Measurements from ENCODE around the gene FMN1.
A peak's percentile ranks its signal among the peaks of the same experiment; 100 is the strongest.
"Not testable (repeated sequence)": the region's sequence is repeated elsewhere in the genome, so short reads cannot be mapped to it uniquely, and the experiment has no call there.

Gene FMN1

DNA sequence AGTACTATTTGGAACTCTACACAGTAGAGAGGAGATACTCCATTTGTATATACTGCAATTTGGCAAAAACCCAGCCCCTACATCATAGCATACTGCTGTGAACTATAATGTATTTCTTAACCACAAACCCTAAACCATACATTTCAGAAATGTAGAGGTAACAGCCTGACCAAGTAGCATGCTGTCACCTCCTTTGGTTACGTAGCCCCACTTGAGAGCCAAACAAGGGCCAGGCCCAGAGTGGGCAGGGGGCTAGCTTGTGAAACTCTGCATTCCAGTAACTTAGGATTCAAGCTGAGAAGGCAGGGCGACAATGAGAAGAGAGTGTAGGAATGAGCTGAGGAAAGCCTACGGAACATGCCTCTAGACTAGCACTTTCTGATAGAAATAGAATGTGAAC is 340.9 kb downstream of the FMN1 start:
- no peaks in the 10 kb centered on the region for H3K36me3 ChIP-seq
- TF ChIP-seq, protein P1, sequence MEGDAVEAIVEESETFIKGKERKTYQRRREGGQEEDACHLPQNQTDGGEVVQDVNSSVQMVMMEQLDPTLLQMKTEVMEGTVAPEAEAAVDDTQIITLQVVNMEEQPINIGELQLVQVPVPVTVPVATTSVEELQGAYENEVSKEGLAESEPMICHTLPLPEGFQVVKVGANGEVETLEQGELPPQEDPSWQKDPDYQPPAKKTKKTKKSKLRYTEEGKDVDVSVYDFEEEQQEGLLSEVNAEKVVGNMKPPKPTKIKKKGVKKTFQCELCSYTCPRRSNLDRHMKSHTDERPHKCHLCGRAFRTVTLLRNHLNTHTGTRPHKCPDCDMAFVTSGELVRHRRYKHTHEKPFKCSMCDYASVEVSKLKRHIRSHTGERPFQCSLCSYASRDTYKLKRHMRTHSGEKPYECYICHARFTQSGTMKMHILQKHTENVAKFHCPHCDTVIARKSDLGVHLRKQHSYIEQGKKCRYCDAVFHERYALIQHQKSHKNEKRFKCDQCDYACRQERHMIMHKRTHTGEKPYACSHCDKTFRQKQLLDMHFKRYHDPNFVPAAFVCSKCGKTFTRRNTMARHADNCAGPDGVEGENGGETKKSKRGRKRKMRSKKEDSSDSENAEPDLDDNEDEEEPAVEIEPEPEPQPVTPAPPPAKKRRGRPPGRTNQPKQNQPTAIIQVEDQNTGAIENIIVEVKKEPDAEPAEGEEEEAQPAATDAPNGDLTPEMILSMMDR (IDR thresholded peaks at IDR 0.05): no peak
- H3K9me3 ChIP-seq: no peaks in the 10 kb centered on the region
- H3K27ac ChIP-seq: no peak overlapping the region
- H3K4me1 ChIP-seq: peaks cover 0 to 15% (median 10%) of the 10 kb centered on the region in 4 donors
- intact Hi-C loops (cut with DNase I; ENCODE audit: low total_unique reads): no loop called here
- no peak overlapping the region for H3K4me3 ChIP-seq
- H3K27me3 ChIP-seq: no peaks in the 10 kb centered on the region
- no peak for DNase-seq

DNA sequence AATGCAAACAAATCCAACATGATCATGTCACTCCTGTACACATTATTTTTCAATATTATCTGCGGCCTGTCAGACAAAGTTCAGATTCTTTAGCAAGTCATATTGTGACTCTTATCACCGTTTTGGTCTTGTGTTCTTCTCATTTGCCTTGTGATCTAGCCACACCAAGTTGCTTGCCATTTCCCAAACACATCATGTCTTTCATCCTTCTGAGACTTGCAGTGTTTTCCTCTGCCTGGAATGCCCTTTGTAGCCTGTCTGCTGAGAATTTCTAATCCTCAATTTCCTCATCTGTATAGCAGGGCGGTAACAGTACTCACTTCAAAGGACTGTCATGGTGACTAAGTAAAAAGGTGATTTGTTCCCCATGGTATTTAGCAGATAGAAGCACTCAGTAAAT is 341.7 kb downstream of the FMN1 start:
- intact Hi-C loops (cut with DNase I; ENCODE audit: low total_unique reads): no loop called here
- Histone ChIP-seq H3K27ac (no peak overlapping the region), H3K9me3 (no peaks in the 10 kb centered on the region), H3K36me3 (no peaks in the 10 kb centered on the region), H3K4me3 (no peak overlapping the region), H3K27me3 (no peaks in the 10 kb centered on the region), H3K4me1 (peaks cover 0 to 15% (median 10%) of the 10 kb centered on the region in 4 donors)
- TF ChIP-seq, protein P1 (IDR thresholded peaks at IDR 0.05): no peak
- no peak for DNase-seq

DNA sequence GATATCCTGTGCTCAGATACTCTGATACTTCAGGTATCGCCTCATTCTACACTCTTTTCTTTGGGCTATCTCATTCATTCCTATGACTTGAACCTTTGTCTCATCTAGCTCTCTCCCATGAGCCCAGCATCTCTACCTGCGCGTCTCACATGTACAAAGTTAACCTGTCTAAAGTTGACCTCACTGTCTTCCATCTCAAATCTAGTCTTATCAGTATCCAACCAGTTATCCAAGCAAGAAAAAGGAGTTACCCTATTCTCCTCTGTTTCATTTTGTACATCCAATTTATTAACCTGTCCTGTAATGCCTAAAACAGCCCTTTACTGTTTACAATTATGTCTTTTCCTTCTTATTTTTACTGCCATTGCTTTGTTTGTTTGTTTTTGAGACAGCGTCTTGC is 342.5 kb downstream of the FMN1 start:
- H3K36me3 ChIP-seq: no peaks in the 10 kb centered on the region
- intact Hi-C loops (cut with DNase I; ENCODE audit: low total_unique reads): no loop called here
- no peak for DNase-seq
- no peak overlapping the region for H3K27ac ChIP-seq
- no peak overlapping the region for H3K4me3 ChIP-seq
- TF ChIP-seq, protein P1 (IDR thresholded peaks at IDR 0.05): no peak
- H3K4me1 ChIP-seq: peaks cover 0 to 15% (median 10%) of the 10 kb centered on the region in 4 donors
- H3K9me3 ChIP-seq: no peaks in the 10 kb centered on the region
- no peaks in the 10 kb centered on the region for H3K27me3 ChIP-seq

DNA sequence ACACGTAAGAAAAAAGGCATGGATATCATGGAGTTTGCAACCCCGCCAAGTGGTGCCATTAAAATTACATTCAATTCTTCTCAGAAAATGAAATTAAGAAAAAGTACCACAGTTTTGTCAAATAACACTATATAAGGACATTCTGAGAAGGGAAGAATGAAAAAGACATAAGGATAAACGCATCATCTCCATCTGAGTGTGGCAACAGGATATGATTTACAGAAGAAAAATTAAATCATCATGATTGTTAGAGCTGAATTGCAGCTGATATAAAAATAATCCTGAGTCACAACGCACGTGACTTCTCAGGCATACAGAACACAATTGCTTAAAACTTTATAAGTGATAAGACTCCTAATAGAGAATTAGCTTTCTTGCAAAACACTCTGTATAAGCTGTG is 342.9 kb downstream of the FMN1 start:
- peak overlapping the region in 1 of 2 donors; percentile 0 for H3K27ac ChIP-seq
- H3K27me3 ChIP-seq: no peaks in the 10 kb centered on the region
- TF ChIP-seq, protein P1 (IDR thresholded peaks at IDR 0.05): no peak
- no peaks in the 10 kb centered on the region for H3K36me3 ChIP-seq
- H3K4me3 ChIP-seq: no peak overlapping the region
- H3K4me1 ChIP-seq: peaks cover 0 to 14% (median 9%) of the 10 kb centered on the region in 4 donors
- DNase-seq: no peak
- intact Hi-C loops (cut with DNase I; ENCODE audit: low total_unique reads): no loop called here
- H3K9me3 ChIP-seq: no peaks in the 10 kb centered on the region

DNA sequence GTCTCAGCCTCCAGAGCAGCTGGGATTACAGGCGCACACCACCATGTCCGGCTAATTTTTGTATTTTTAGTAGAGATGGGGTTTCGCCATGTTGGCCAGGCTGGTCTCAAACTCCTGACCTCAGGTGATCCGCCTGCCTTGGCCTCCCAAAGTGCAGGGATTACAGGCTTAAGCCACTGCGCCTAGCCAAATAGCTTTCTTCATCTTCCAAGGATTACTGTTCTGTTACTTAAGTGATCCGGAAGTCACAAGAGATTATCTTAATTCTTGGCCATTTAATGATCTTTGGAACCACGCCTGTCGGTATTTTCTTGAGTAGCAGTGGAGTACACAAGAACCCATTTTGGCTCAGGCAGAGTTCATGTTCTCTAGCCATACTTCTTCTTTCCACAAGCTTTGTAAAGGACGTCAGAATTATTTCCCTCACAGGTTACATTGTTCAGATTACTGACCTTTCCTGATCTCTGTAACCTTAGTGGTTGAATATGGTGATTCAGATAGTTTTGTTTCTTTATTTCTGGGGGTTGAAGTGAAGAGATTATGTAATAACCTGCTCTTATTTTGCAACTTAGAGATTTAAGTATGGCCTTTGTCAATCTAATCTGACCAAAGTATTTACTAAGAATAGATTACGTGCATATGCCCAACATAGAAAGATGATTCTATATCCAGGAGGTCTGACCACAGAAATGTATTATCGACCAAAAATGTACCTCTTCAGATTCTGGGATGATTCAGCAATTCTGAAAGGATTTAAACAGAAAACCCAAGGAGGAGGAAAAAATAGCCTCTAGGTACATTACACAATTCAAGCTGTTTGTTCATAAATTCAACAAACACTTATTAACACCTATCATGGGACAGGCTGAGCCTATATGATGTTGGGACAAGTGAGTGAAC is 344.5 kb downstream of the FMN1 start:
- TF ChIP-seq, protein P1 (IDR thresholded peaks at IDR 0.05): no peak
- no peak overlapping the region for H3K4me3 ChIP-seq
- no peaks in the 10 kb centered on the region for H3K9me3 ChIP-seq
- intact Hi-C loops (cut with DNase I; ENCODE audit: low total_unique reads): loop anchor here (10.0 kb wide), 2 partner anchors 95 to 185 kb away; no protein-coding TSS in a partner anchor
- no peaks in the 10 kb centered on the region for H3K36me3 ChIP-seq
- H3K27me3 ChIP-seq: no peaks in the 10 kb centered on the region
- no peak for DNase-seq
- H3K27ac ChIP-seq: no peak overlapping the region
- no peaks in the 10 kb centered on the region for H3K4me1 ChIP-seq

DNA sequence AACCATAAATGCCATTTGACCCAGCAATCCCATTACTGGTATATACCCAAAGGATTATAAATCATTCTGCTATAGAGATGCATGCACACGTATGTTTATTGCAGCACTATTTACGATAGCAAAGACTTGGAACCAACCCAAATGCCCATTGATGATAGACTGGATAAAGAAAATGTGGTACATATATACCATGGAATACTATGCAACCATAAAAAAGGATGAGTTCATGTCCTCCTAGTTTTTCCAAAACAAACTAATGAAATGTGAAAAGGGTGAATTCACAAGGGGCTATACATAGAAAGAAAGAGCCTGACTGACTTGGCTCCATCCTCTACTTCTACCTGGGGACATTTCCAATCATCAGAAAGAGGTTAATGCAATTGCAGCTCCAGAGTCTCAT is 347.8 kb downstream of the FMN1 start:
- not testable (repeated sequence) for H3K4me1 ChIP-seq, DNase-seq, H3K9me3 ChIP-seq, H3K4me3 ChIP-seq, H3K27me3 ChIP-seq, H3K27ac ChIP-seq, H3K36me3 ChIP-seq
- intact Hi-C loops (cut with DNase I; ENCODE audit: low total_unique reads): loop anchor here (10.0 kb wide), 2 partner anchors 98 to 182 kb away; no protein-coding TSS in a partner anchor
